Mesothelial cell of epicardium (in vitro differentiated cells): ENCODE results near the gene VWCE. TPM values are rescaled to one million over a fixed set of nuclear protein-coding genes. Genes with fewer than 3 reads are reported as not detected.

Experiments
- DNase-seq, 2 experiments: peaks; one replicate each; pipeline ENCODE4 v3.0.0; 2021; ENCODE audit warnings: low spot score in 2 of 2; ENCODE audit not compliant: unreplicated experiment in 2 of 2
- H3K27ac Mint-ChIP-seq: 2 replicates; pipeline ENCODE4 v1.8.0; 2021; ENCODE audit warnings: mixed read lengths
- H3K27me3 Mint-ChIP-seq: 2 replicates; pipeline ENCODE4 v1.8.0; 2021; ENCODE audit warnings: low read depth, mixed read lengths
- H3K36me3 Mint-ChIP-seq: 2 replicates; pipeline ENCODE4 v1.8.0; 2021; ENCODE audit warnings: mixed read lengths
- H3K4me1 Mint-ChIP-seq: 2 replicates; pipeline ENCODE4 v1.8.0; 2021; ENCODE audit warnings: mixed read lengths
- H3K4me3 Mint-ChIP-seq: 2 replicates; pipeline ENCODE4 v1.8.0; 2021; ENCODE audit warnings: mild to moderate bottlenecking, moderate library complexity, mixed read lengths
- H3K9me3 Mint-ChIP-seq: 2 replicates; pipeline ENCODE4 v1.8.0; 2021; ENCODE audit warnings: mixed read lengths
- total RNA-seq: library from RNA; stranded (reverse); gene quantifications from 3 replicates; pipeline ENCODE4 v1.2.1, GENCODE V29; 2021
- TF ChIP-seq, protein P1 (sequence below): fragments of 200-600 bp; sonication (generic); IDR thresholded peaks from one replicate; pipeline ENCODE4 v1.5.0; 2021; ENCODE audit warnings: antibody characterized with exemption; ENCODE audit not compliant: unreplicated experiment

Gene VWCE
- total RNA-seq, 1 donor from 2014 or later: 8.7 TPM

DNA sequence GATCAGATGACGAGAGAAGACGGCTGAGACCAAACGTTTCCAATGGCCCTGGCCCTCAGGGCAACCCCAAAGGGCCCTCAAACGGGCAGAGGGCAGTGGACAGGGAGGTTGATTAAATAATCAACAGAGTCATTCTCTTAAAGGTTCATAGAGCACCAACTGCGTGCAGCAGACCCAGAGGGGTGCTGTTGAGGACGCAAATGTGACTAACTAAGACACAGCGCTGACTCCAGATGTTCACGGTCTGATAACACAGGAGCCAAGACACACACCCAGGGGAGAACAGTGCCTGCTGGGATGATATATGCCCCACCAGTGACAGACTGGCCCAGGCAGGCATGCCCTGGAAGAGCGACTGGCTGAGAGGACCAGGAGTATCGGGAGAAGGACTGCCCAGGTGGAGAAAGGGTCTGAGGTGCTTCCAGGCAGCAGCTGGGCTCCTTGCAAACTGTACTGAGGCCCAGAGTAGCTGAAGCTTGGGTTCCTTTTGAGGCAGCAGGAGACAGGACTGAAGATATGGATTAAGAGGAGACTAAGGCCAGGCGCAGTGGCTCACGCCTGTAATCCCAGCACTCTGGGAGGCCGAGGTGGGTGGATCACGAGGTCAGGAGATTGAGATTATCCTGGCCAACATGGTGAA lies 7.7 kb downstream of the VWCE start:
- no peak for DNase-seq
- TF ChIP-seq, protein P1, sequence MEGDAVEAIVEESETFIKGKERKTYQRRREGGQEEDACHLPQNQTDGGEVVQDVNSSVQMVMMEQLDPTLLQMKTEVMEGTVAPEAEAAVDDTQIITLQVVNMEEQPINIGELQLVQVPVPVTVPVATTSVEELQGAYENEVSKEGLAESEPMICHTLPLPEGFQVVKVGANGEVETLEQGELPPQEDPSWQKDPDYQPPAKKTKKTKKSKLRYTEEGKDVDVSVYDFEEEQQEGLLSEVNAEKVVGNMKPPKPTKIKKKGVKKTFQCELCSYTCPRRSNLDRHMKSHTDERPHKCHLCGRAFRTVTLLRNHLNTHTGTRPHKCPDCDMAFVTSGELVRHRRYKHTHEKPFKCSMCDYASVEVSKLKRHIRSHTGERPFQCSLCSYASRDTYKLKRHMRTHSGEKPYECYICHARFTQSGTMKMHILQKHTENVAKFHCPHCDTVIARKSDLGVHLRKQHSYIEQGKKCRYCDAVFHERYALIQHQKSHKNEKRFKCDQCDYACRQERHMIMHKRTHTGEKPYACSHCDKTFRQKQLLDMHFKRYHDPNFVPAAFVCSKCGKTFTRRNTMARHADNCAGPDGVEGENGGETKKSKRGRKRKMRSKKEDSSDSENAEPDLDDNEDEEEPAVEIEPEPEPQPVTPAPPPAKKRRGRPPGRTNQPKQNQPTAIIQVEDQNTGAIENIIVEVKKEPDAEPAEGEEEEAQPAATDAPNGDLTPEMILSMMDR: no peak
- no peak overlapping the region for H3K4me3 Mint-ChIP-seq
- H3K27me3 Mint-ChIP-seq: peaks cover 14% of the 10 kb centered on the region
- H3K27ac Mint-ChIP-seq: no peak overlapping the region
- H3K4me1 Mint-ChIP-seq: no peaks in the 10 kb centered on the region
- no peaks in the 10 kb centered on the region for H3K9me3 Mint-ChIP-seq
- peaks cover 12% of the 10 kb centered on the region for H3K36me3 Mint-ChIP-seq

DNA sequence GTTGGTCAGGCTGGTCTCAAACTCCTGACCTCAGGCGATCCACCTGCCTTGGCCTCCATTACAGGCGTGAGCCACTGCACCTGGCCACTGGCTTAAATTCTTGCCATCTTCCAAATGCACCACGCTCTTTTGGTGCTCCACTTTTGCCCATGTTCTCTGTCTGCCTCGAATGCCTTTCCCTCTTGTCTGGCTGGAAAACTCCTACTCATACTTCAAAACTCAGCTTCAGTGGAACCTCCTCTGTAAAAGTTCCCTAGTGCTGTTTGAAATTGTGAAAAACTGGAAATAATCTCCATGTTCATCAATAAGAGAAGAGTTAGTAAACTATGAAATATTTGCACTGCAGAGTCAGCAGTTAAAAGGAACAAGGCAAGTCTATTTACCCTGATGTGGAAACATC lies 11.5 kb downstream of the VWCE start:
- DNase-seq: no peak
- TF ChIP-seq, protein P1: no peak
- H3K4me3 Mint-ChIP-seq: no peak overlapping the region
- H3K9me3 Mint-ChIP-seq: no peaks in the 10 kb centered on the region
- H3K4me1 Mint-ChIP-seq: peaks cover 2% of the 10 kb centered on the region
- peaks cover 12% of the 10 kb centered on the region for H3K27me3 Mint-ChIP-seq
- H3K27ac Mint-ChIP-seq: no peak overlapping the region
- peaks cover 12% of the 10 kb centered on the region for H3K36me3 Mint-ChIP-seq

DNA sequence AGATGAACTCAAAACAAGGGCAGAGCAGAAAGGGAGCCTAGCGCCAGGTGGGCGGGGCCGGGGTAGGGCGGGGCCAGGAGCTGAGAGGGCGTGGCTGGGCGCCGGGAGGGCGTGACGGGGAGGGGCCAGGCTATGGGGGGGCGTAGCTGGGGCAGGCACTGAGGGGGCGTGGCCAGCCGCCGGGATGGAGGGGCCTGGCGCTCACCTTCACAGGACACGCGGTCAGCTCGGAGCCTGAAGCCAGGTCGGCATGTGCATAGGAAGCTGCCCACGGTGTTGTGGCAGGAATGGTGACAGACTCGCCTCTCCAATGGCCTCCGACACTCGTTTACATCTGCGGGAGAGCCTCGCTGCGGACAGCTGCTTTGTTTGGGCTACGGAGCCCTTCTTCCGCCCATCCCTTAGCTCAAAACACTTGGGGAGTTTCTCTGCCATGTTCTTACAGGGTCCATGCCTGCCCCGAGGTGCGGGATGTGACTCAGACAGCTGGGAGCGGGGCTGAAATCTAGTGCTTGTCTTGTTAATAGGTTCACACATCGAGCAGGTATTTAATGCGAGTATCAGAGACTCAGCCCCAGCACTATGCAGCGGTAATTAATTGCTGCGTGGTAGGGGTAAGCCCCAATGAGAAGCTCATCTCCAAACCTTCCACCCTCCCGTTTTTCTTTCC lies 13.4 kb downstream of the VWCE start:
- TF ChIP-seq, protein P1: no peak

DNA sequence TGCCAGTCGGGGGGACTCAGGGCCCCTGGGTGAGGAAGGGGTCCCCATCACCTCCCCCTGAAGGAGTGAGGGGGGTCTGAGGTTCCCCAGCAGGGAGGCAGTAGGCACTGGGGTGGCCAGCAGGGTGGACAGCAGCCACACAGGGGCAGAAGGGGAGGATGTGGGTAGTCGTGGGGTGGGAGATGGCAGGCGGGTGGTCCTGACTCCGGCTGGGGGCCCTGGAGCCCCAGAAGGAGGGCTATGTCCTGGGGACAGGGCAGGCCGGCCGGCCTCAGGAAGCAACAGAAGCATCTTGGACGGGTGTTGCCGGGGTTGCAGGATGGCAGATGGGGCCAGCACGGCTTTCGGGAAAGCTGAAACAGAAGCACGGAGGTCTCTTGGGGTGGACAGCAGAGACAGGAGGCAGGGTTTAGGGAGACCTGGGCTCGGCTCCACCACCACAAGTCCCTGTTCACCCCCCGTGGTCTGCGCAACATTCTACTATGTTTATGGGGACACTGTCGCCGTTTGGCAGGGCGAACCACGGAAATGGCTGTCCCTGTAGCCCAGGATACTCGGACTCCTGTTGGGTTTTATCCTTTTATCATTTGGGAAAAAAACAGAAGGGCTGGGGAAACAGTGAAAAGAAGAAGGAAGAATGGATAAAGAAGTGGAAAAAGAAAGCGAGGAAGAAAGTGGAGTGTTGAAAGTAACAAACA lies 14.1 kb downstream of the VWCE start:
- no peak for DNase-seq
- Mint-ChIP-seq H3K4me1 (peaks cover 10% of the 10 kb centered on the region), H3K4me3 (peak overlapping the region; percentile 41), H3K27ac (no peak overlapping the region), H3K36me3 (peaks cover 10% of the 10 kb centered on the region), H3K27me3 (peaks cover 12% of the 10 kb centered on the region), H3K9me3 (no peaks in the 10 kb centered on the region)
- TF ChIP-seq, protein P1: no peak

More for the DNA sequence above, 13.4 kb downstream of the VWCE start:
- Mint-ChIP-seq H3K4me3 (peak overlapping the region; percentile 46), H3K4me1 (peaks cover 10% of the 10 kb centered on the region), H3K36me3 (peaks cover 12% of the 10 kb centered on the region), H3K27ac (no peak overlapping the region), H3K9me3 (no peaks in the 10 kb centered on the region), H3K27me3 (peaks cover 12% of the 10 kb centered on the region)
- DNase-seq: peak; percentile 66 to 78

DNA sequence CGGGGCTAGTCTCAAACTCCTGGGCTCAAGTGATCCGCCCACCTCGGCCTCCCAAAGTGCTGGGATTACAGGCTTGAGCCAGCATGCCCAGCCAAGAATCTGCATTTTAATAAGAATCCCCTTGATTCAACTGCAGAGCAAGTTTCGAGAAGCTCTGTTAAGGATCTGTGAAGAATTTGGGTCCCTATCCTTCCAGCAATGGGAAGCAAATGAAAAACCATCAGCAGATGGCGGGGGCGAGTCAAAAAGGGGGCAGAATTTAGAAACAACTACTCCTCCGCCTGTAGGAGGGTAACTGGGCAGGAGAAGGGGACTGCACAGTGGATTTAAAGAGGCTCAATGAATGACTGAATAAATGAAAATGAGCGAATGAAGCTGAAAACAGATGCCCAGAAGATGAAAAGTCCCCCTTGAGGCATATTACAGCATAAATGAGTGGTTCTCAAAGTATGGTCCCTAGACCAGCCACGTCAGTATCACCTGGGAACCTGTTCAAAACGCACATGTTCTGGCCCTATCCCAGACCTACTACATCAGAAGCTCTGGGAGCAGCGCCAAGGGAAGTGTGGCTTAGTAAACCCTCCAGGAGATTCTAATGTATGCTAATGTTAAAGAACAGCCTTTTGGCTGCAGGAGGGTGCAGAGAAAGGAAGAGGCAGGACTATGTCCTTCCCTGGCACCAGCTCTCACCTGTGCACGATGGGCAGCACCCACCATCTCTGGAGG lies 15.0 kb downstream of the VWCE start:
- peaks cover 10% of the 10 kb centered on the region for H3K4me1 Mint-ChIP-seq
- peaks cover 7% of the 10 kb centered on the region for H3K36me3 Mint-ChIP-seq
- TF ChIP-seq, protein P1: no peak
- no peak overlapping the region for H3K4me3 Mint-ChIP-seq
- no peak for DNase-seq
- H3K9me3 Mint-ChIP-seq: no peaks in the 10 kb centered on the region
- no peak overlapping the region for H3K27ac Mint-ChIP-seq
- peaks cover 12% of the 10 kb centered on the region for H3K27me3 Mint-ChIP-seq
